Fibroblast of the aortic adventitia (primary cell): ENCODE measurements around the gene POMT2. TPM values are rescaled to one million over a fixed set of nuclear protein-coding genes. Genes with fewer than 3 reads are reported as not detected.
A peak's percentile ranks its signal among the peaks of the same experiment; 100 is the strongest.
"Not testable (repeated sequence)": the region's sequence is repeated elsewhere in the genome, so short reads cannot be mapped to it uniquely, and the experiment has no call there.

ENCODE experiments used
- DNase-seq: peaks from one replicate; pipeline ENCODE4 v3.0.0-alpha.2; 2010; ENCODE audit warnings: low read depth
- H3K4me3 ChIP-seq: 2 replicates; pipeline ENCODE4 v1.5.1; 2011; ENCODE audit warnings: low read depth, mild to moderate bottlenecking, control low read depth, low read length, moderate library complexity
- total RNA-seq: library from RNA; depleted of rRNA; stranded (reverse); fragments of >200 nt; gene quantifications from 2 replicates; pipeline ENCODE4 v1.2.3, GENCODE V29; 2012; ENCODE audit warnings: low replicate concordance
- TF ChIP-seq, protein P1 (sequence below): IDR thresholded peaks from 2 replicates; pipeline ENCODE4 v1.5.1; 2011; ENCODE audit warnings: mild to moderate bottlenecking, low read length, control low read depth, inconsistent platforms; ENCODE audit not compliant: insufficient read depth

POMT2 gene
- total RNA-seq, 1 donor = 15.2 TPM

DNA sequence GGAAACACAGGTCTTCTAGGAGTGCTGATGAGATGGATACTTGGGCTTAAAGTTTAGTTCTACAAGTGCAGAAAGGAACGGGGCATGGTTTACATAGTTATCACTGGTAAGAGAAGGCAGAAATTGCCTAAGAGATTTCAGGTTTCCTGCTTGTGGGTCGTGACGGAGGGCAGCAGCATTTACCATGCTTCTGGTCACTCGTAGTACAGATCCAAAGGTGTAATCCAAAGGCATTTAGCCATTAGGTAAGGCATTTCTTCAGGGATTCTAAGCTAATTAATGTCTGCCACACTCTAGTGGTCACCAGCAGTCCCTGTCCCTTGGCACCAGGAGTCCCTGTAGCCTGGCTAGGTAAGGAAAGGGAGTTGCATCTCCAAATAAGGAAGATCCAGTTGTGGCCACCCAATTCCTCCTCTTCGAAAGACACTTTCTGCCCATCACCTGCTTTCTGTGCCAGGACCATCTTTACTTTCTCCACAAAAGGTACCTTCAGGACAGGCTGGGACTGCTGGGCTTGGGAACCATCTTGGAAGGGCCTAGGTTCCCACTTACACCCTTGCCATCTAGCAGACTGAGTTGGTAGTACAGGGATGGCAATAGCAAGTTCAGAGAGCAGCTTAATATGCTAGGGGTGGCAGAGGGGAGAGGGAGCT lies 1.7 kb upstream of the POMT2 start:
- H3K4me3 ChIP-seq = peak overlapping the region; percentile 96
- TF ChIP-seq, protein P1, sequence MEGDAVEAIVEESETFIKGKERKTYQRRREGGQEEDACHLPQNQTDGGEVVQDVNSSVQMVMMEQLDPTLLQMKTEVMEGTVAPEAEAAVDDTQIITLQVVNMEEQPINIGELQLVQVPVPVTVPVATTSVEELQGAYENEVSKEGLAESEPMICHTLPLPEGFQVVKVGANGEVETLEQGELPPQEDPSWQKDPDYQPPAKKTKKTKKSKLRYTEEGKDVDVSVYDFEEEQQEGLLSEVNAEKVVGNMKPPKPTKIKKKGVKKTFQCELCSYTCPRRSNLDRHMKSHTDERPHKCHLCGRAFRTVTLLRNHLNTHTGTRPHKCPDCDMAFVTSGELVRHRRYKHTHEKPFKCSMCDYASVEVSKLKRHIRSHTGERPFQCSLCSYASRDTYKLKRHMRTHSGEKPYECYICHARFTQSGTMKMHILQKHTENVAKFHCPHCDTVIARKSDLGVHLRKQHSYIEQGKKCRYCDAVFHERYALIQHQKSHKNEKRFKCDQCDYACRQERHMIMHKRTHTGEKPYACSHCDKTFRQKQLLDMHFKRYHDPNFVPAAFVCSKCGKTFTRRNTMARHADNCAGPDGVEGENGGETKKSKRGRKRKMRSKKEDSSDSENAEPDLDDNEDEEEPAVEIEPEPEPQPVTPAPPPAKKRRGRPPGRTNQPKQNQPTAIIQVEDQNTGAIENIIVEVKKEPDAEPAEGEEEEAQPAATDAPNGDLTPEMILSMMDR = no peak
- DNase-seq = no peak

DNA sequence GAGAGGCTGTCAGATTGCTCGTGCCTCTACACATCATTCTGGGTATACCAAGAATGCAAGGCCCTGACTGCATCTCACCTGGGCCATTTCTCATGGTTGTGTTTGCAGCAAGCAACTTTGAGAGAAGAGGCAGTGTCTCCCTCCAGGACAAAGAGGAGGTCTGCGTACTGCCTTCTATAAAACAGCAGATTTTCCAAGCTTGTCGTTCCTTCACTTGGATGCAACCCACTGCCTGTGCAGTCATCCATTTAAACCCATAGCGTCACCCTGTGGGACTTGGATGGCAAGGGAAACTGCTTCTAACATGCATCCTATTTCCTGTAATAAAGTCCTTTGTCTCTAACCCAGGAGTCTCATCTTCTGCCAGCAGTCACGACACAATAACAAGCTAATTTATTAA lies 1.3 kb downstream of the POMT2 start:
- DNase-seq = no peak
- TF ChIP-seq, protein P1 = no peak
- no peak overlapping the region for H3K4me3 ChIP-seq

DNA sequence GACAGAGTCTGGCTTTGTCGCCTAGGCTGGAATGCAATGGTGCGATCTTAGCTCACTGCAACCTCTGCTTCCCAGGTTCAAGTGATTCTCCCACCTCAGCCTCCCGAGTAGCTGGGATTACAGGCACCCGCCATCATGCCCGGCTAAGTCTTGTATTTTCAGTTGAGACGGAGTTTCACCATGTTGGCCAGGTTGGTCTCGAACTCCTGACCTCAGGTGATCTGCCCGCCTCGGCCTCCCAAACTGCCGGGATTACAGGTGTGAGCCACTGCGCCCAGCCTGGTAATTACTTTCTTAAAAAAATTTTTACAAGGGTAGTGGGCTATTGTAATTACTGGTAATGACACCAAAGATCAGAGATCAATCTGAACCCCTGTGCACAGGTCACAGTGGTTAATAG lies 1.9 kb downstream of the POMT2 start:
- not testable (repeated sequence) for DNase-seq, H3K4me3 ChIP-seq

DNA sequence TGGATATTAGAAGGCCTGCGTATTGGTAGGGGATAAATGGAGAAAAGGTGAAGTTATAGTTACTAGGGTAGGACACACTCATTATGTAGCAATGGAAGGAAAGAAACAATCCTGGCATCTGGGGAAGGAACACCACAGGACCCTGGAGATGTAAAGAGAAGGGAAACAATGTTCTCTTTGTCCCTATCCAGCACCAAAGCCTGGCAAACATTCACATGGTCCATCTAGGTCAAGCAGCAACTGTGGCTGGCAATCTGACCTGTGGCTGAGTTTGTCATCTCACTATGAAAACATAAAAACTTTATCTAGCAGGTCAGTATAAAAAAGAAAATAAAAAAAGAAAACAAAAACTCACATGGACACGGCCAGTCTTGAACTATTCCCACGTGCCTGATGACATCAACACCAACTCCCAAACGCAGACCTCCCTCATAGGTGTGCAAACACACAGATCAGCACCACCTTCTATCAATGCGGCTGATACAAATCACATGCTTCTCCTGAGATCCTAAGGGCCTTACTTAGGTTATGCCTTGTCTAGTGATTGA lies 2.6 kb downstream of the POMT2 start:
- no peak for DNase-seq
- TF ChIP-seq, protein P1 = no peak

DNA sequence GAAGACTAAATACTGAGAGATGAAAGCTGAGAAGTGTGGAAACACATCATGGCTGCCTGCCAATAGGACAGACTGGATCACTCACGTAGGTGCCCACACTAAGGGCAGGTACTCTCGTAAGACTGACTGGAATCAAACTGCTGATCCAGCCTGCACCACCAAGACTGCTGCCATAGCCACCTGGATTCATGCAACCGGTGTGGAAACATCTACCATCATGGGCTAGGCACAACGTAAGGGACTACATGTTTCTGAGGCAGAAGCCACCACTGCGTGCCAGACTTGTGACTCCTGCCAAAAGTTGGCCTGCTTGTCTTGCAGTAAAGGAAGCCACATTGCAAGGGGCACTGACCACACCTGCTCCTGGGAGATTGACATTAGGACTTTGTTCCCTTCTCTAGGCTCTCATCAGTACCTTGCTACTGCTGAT lies 3.8 kb downstream of the POMT2 start:
- H3K4me3 ChIP-seq = no peak overlapping the region
- TF ChIP-seq, protein P1 = no peak
- no peak for DNase-seq

More for the DNA sequence above, 2.6 kb downstream of the POMT2 start:
- no peak overlapping the region for H3K4me3 ChIP-seq

DNA sequence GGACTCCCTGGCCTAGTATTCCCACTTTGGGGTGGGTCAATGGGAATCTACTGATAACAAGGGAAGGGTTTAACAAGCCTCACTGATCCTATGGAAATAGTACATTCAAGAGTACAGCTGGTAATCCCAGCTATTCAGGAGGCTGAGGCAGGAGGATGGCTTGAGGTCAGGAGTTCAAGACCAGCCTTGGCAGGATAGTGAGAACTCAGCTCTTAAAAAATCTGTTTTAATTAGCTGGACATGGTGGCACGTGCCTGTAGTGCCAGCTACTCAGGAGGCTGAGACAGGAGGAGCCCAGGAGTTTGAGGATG lies 4.5 kb downstream of the POMT2 start:
- TF ChIP-seq, protein P1 = no peak
- H3K4me3 ChIP-seq = no peak overlapping the region
- no peak for DNase-seq

DNA sequence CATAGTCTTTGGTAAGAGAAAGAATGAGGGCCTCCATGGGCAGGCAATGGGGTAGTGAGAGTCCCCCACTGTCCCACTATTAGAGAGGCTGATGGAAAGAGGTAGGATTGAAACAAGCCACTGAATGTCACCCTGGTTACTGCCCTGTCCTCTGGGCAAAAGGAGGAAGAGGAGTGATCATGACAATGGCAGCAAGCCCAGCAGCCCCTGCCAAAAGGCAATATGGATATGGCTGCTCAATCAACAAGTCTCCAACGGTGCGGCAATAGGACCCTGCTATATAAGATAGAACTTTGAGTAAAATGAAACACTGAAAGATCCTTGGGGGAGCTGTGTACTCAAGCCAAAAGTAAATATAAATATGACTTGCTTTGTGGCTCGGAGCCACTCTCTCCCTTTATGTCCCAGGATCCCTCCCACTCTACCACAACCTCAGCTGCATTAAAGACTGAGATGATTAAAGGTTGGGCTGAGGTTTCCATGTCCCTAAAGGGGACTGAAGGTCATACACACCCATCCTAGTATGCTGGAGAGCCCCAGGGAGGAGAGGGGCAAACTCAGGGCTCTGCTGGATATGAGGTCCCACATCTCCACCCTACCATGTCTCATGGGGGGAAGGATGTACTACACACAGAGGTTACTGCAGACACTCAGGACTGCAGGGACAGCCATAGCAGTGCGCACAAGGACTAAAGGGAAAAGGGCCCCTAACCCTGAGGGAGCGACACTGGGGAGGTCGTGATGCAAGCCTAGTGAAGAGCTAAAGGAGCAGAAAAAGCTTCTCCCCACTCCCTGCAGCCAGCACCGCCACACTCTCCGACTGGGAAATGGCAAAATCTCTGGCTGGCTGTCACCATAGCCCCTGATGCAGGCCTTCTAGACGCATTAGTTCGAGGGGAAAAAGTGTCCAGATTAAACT lies 5.9 kb downstream of the POMT2 start:
- TF ChIP-seq, protein P1 = no peak
- H3K4me3 ChIP-seq = no peak overlapping the region
- no peak for DNase-seq
